HG03025 (cell line): Measurements from ENCODE around the gene CD163L1.
"Not testable (repeated sequence)": the region's sequence is repeated elsewhere in the genome, so short reads cannot be mapped to it uniquely, and the experiment has no call there.

Experiments
- ATAC-seq: cut with Tn5 transposase; IDR thresholded peaks from one replicate; pipeline ENCODE4 v1.9.1; 2021; ENCODE audit warnings: mild to moderate bottlenecking, moderate library complexity; ENCODE audit not compliant: unreplicated experiment, low FRiP score

CD163L1 gene

GRCh38 chr12:7444076-7444475, at the start of gene CD163L1:
TSS of gene CD163L1 (minus strand) at chr12:7444153. CDS start at chr12:7444127, 26 bp downstream.
- no peak for ATAC-seq

- no peak for ATAC-seq
These were observed 49.1 kb upstream of the CD163L1 start for GRCh38 chr12:7493006-7493405.

- ATAC-seq = no peak
These were observed 42.6 kb upstream of the CD163L1 start for GRCh38 chr12:7486512-7486911.

GRCh38 chr12:7485095-7485494, 41.1 kb upstream of the CD163L1 start:
- no peak for ATAC-seq

GRCh38 chr12:7483343-7483742, 39.4 kb upstream of the CD163L1 start:
- ATAC-seq = no peak

- ATAC-seq = no peak
These were observed 35.8 kb upstream of the CD163L1 start for GRCh38 chr12:7479771-7480170.

- no peak for ATAC-seq
These were observed 28.1 kb upstream of the CD163L1 start for GRCh38 chr12:7472060-7472459.

- no peak for ATAC-seq
These were observed 16.7 kb upstream of the CD163L1 start for GRCh38 chr12:7460375-7461259.

- ATAC-seq = no peak
These were observed 16.0 kb upstream of the CD163L1 start for GRCh38 chr12:7459973-7460372.

GRCh38 chr12:7451756-7452155, 7.8 kb upstream of the CD163L1 start:
- ATAC-seq = no peak

GRCh38 chr12:7450667-7451066, 6.7 kb upstream of the CD163L1 start:
- no peak for ATAC-seq

- no peak for ATAC-seq
These were observed 4.1 kb upstream of the CD163L1 start for GRCh38 chr12:7448099-7448498.

- ATAC-seq = no peak
These were observed 584 bp upstream of the CD163L1 start for GRCh38 chr12:7444537-7444936.

GRCh38 chr12:7441216-7441615, 2.7 kb downstream of the CD163L1 start:
- no peak for ATAC-seq

GRCh38 chr12:7439579-7440505, 4.1 kb downstream of the CD163L1 start:
- no peak for ATAC-seq

GRCh38 chr12:7438291-7438995, 5.5 kb downstream of the CD163L1 start:
- not testable (repeated sequence) for ATAC-seq

- not testable (repeated sequence) for ATAC-seq
These were observed 6.5 kb downstream of the CD163L1 start for GRCh38 chr12:7437494-7437893.

- ATAC-seq = no peak
These were observed 9.3 kb downstream of the CD163L1 start for GRCh38 chr12:7434670-7435069.

GRCh38 chr12:7433276-7433822, 10.6 kb downstream of the CD163L1 start:
- ATAC-seq = no peak

GRCh38 chr12:7431993-7432685, 11.8 kb downstream of the CD163L1 start:
- no peak for ATAC-seq
